ENCODE measurements around the gene HOXA3. TPM values are rescaled to one million over a fixed set of nuclear protein-coding genes. Genes with fewer than 3 reads are reported as not detected.

HOXA3 gene
- total RNA-seq, 1 experiment from 2014 or later = not detected

DNA sequence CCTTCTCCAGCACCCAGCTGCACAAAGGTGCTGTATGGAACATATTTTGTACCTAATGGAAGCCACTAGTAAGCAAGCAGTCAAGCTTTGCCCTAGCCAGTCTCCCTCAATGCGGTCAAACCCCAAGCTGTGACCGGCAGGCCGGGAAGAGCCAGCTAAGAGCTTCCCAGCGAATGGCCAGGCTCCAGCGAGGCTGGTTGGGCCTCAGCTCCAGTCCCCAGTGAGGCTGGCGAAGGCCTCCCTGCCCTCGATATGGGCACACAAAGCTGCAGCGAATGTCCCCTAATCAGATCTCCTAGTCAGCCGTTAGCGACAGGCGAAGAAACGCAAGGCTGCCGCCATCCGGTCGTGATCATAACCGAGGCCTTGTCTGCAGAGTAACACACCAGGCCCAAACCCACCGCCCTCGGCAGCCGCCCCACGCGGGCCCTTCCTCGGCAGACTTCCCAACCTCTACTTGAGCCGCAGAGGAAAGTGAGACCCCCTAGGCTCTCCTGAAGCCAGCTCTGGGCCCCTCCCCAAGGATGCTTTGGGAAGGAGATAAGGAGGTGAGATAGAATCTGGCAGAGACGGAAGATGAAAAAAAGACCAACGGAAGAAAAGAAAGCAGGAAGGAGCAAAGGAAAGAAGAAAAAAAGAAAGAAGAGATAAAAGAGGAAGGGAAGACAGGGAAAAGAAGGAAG is 16.0 kb upstream of the HOXA3 start:
- Histone ChIP-seq H4K8ac (replicated peaks; ENCODE audit: insufficient read length, low read depth, low read length) (no peak overlapping the region), H2AK5ac (ENCODE audit: insufficient read length, low read length) (no peak overlapping the region), H3K56ac (ENCODE audit: insufficient read length, low read depth, low read length) (no peak overlapping the region), H2BK20ac (ENCODE audit: low read depth, low read length, poor library complexity, severe bottlenecking) (no peak overlapping the region), H2BK12ac (ENCODE audit: insufficient read length, low read depth, low read length) (no peak overlapping the region), H3K9ac (ENCODE audit: extremely low read depth, insufficient read length, low read length) (no peak overlapping the region), H3K4me1 (ENCODE audit: insufficient read depth, low read length) (no peaks in the 10 kb centered on the region), H4K5ac (ENCODE audit: insufficient read length, low read depth, low read length) (no peak overlapping the region), H3K9me3 (ENCODE audit: control insufficient read depth, low read depth, low read length) (no peaks in the 10 kb centered on the region), H3K14ac (ENCODE audit: insufficient read depth, low read length) (no peak overlapping the region), H2BK5ac (ENCODE audit: insufficient read length, low read length) (no peak overlapping the region), H3K27me3 (ENCODE audit: insufficient read depth, low read length) (peaks cover 98% of the 10 kb centered on the region), H3K23me2 (ENCODE audit: insufficient read length, low read depth, low read length, poor library complexity, severe bottlenecking) (no peaks in the 10 kb centered on the region), H3K27ac (ENCODE audit: insufficient read length, low read depth, low read length) (no peak overlapping the region), H3K18ac (ENCODE audit: insufficient read length, low read depth, low read length) (no peak overlapping the region), H4K20me1 (ENCODE audit: control insufficient read depth, insufficient read depth, insufficient read length) (no peaks in the 10 kb centered on the region), H3T11ph (ENCODE audit: low read length) (no peak overlapping the region), H3K23ac (ENCODE audit: insufficient read length, low read depth, low read length) (no peak overlapping the region), H2AFZ (ENCODE audit: low read length) (no peak overlapping the region), H2BK120ac (ENCODE audit: low read depth, low read length, poor library complexity, severe bottlenecking) (no peak overlapping the region), H3K4ac (ENCODE audit: low read depth, low read length) (no peak overlapping the region), H4K91ac (ENCODE audit: insufficient read length, low read depth, low read length) (no peak overlapping the region), H3K79me1 (ENCODE audit: insufficient read depth, low read depth, low read length, poor library complexity, severe bottlenecking) (no peaks in the 10 kb centered on the region), H3K79me2 (ENCODE audit: insufficient read depth, low read length) (no peaks in the 10 kb centered on the region), H3K4me2 (ENCODE audit: insufficient read depth, insufficient read length, low read length) (no peak overlapping the region), H2BK15ac (ENCODE audit: low read depth, low read length) (no peak overlapping the region)
- peaks cover 9 to 28% of the 10 kb centered on the region in 2 experiments for H3K9me3 Mint-ChIP-seq
- peaks cover 0 to 15% of the 10 kb centered on the region in 2 experiments; a peak in 3 of 4 replicates for H3K4me1 Mint-ChIP-seq
- H3K27me3 Mint-ChIP-seq (ENCODE audit: low read depth) = peaks cover 99% of the 10 kb centered on the region
- no peak overlapping the region for H3K4me3 Mint-ChIP-seq
- no peak for DNase-seq
- H3K27ac Mint-ChIP-seq = no peak overlapping the region; a peak in 1 of 7 replicates
- TF ChIP-seq, protein P1, sequence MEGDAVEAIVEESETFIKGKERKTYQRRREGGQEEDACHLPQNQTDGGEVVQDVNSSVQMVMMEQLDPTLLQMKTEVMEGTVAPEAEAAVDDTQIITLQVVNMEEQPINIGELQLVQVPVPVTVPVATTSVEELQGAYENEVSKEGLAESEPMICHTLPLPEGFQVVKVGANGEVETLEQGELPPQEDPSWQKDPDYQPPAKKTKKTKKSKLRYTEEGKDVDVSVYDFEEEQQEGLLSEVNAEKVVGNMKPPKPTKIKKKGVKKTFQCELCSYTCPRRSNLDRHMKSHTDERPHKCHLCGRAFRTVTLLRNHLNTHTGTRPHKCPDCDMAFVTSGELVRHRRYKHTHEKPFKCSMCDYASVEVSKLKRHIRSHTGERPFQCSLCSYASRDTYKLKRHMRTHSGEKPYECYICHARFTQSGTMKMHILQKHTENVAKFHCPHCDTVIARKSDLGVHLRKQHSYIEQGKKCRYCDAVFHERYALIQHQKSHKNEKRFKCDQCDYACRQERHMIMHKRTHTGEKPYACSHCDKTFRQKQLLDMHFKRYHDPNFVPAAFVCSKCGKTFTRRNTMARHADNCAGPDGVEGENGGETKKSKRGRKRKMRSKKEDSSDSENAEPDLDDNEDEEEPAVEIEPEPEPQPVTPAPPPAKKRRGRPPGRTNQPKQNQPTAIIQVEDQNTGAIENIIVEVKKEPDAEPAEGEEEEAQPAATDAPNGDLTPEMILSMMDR (conservative IDR thresholded peaks at IDR 0.05) = no peak
- no peaks in the 10 kb centered on the region; a peak in 1 of 7 replicates for H3K36me3 Mint-ChIP-seq (ENCODE audit: insufficient read depth in 1 of 3, low read depth in 3 of 3)
- no CpG with 5 or more reads among the region's 25 CpGs for WGBS (ENCODE audit: extremely low coverage, insufficient read length, low lambda C conversion rate)

Measured in H9 (cell line).